ENCODE measurements around the gene QSOX2. TPM values are rescaled to one million over a fixed set of nuclear protein-coding genes. Genes with fewer than 3 reads are reported as not detected.

The QSOX2 gene
- total and polyA plus RNA-seq, 2 experiments from 2014 or later: 9.2 to 29.2 TPM

DNA sequence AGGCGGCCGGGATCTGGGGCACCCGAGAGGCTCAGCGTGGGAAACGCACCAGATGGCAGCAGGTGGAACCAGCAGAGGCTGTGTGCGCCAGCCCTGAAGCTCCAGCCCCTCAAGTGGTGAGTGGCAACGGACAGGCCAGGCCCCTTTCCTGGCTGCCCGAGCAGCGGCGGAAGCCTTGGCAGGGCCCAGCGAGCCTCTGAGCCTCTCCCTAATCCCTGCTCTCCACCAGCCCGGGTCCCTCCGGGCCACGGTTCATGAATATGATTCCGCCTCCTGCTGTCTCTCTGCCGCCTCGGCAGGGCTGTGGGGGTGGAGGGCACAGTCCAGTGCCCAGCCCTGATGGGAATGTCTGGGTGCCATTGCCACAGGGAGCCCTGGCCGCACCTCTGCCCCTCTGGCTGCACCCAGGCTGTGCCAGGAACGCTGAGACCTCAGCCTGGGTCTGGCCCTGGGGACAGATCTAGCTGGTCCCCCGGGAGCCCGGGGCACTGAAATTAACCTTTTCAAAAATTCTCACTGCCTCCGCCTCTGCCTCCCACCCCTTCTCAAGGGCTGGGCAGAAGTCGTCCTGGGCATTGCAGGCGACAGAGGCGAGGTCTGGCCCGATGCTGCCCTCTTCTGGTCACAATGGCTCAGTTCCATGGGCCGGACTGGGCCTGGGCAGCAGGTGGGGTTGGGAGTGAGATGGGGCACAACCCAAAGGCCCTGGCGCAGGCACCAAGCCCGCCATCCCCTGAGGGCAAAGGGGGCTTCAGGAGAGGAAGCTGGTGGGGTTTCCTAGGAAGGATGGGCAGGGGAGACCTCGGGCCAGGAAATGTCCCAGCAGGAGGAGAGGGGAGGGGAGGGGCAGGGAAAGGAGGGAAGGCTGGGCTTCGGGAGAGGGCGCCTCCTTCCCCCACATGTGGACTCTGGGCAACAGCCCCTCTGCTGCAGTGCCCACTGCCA, 38.0 kb upstream of the QSOX2 start:
- Mint-ChIP-seq H3K36me3 (ENCODE audit: low read depth) (no peaks in the 10 kb centered on the region), H3K27ac (no peak overlapping the region), H3K27me3 (ENCODE audit: insufficient read depth, low read depth, poor library complexity) (peaks cover 4% of the 10 kb centered on the region), H3K9me3 (peaks cover 3% of the 10 kb centered on the region; the same call in 1 of the 3 replicates), H3K4me1 (peaks cover 4% of the 10 kb centered on the region; the same call in 1 of the 3 replicates), H3K4me3 (no peak overlapping the region)
- Histone ChIP-seq H3K4me2 (no peak overlapping the region), H4K20me1 (replicated peaks; ENCODE audit: insufficient read depth) (no peaks in the 10 kb centered on the region), H3K27me3 (ENCODE audit: insufficient read depth) (no peaks in the 10 kb centered on the region), H3K4me3 (no peak overlapping the region), H3K79me2 (replicated peaks; ENCODE audit: insufficient read depth) (no peaks in the 10 kb centered on the region), H3K4me1 (ENCODE audit: insufficient read depth) (no peaks in the 10 kb centered on the region), H3K36me3 (ENCODE audit: insufficient read depth) (no peaks in the 10 kb centered on the region), H3F3A (replicated peaks; ENCODE audit: low read depth) (no peaks in the 10 kb centered on the region), H3K27ac (ENCODE audit: low read depth) (no peak overlapping the region), H2AFZ (0 out of 2 replicates have a peak overlapping the region, but pooled peaks have one; percentile 76), H3K9me2 (ENCODE audit: insufficient read depth) (no peaks in the 10 kb centered on the region)
- ATAC-seq (peak; percentile 97), DNase-seq (ENCODE audit: low spot score) (peak; percentile 87)
- TF ChIP-seq, protein P1, sequence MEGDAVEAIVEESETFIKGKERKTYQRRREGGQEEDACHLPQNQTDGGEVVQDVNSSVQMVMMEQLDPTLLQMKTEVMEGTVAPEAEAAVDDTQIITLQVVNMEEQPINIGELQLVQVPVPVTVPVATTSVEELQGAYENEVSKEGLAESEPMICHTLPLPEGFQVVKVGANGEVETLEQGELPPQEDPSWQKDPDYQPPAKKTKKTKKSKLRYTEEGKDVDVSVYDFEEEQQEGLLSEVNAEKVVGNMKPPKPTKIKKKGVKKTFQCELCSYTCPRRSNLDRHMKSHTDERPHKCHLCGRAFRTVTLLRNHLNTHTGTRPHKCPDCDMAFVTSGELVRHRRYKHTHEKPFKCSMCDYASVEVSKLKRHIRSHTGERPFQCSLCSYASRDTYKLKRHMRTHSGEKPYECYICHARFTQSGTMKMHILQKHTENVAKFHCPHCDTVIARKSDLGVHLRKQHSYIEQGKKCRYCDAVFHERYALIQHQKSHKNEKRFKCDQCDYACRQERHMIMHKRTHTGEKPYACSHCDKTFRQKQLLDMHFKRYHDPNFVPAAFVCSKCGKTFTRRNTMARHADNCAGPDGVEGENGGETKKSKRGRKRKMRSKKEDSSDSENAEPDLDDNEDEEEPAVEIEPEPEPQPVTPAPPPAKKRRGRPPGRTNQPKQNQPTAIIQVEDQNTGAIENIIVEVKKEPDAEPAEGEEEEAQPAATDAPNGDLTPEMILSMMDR (conservative IDR thresholded peaks at IDR 0.05; ENCODE audit: low read depth in 2 of 2): peak; percentile 85 to 96
- TF ChIP-seq CREB1 (CRISPR knock-in tag; IDR thresholded peaks at IDR 0.05; ENCODE audit: low read depth): no peak

DNA sequence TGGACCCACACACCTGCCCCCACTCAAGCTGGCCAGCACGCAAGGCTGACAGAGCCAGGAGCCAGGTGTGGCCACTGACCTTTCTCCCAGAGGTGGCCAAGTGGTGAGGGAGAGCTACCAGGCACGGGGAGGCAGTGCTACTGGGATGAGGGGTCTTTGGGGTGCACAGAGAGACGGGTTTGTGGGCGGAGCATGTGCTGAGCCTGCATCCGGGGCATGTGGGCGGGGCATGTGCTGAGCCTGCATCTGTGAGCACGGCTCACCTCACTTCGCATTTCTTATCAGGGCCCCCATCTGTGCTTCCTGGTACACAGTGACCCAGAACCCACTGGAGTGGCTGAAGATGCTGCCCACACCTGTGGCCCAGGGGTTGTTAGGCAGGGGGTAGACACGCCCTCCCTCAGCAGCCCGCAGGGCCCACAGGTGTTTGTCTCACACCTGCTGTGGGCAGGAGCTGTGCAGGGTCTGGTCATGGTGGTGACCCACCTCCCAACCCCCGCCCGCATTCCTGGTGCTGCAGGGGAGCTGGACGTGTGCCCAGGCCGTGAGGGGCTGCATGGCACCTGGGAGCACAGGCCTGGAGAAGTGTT, 36.8 kb upstream of the QSOX2 start:
- Histone ChIP-seq H3K27ac (ENCODE audit: low read depth) (no peak overlapping the region), H3K4me2 (no peak overlapping the region), H3K4me3 (no peak overlapping the region), H3K27me3 (ENCODE audit: insufficient read depth) (no peaks in the 10 kb centered on the region), H3K79me2 (replicated peaks; ENCODE audit: insufficient read depth) (no peaks in the 10 kb centered on the region), H3K36me3 (ENCODE audit: insufficient read depth) (no peaks in the 10 kb centered on the region), H3F3A (replicated peaks; ENCODE audit: low read depth) (no peaks in the 10 kb centered on the region), H3K9me2 (ENCODE audit: insufficient read depth) (no peaks in the 10 kb centered on the region), H4K20me1 (replicated peaks; ENCODE audit: insufficient read depth) (no peaks in the 10 kb centered on the region), H2AFZ (no peak overlapping the region), H3K4me1 (ENCODE audit: insufficient read depth) (no peaks in the 10 kb centered on the region)
- Mint-ChIP-seq H3K4me1 (peaks cover 4% of the 10 kb centered on the region; the same call in 1 of the 3 replicates), H3K27ac (no peak overlapping the region), H3K4me3 (no peak overlapping the region), H3K27me3 (ENCODE audit: insufficient read depth, low read depth, poor library complexity) (peaks cover 4% of the 10 kb centered on the region), H3K9me3 (peaks cover 3% of the 10 kb centered on the region; the same call in 1 of the 3 replicates), H3K36me3 (ENCODE audit: low read depth) (no peaks in the 10 kb centered on the region)
- ATAC-seq: no peak
- no peak for DNase-seq (ENCODE audit: low spot score)
- no peak for TF ChIP-seq EZH2 (IDR thresholded peaks at IDR 0.05; ENCODE audit: low read depth, unreplicated experiment)
- TF ChIP-seq NANOG (IDR thresholded peaks at IDR 0.05; ENCODE audit: borderline replicate concordance): no peak
- TF ChIP-seq ZNF331 (CRISPR knock-in tag; IDR thresholded peaks at IDR 0.05; ENCODE audit: low read depth): no peak
- TF ChIP-seq, protein P2, sequence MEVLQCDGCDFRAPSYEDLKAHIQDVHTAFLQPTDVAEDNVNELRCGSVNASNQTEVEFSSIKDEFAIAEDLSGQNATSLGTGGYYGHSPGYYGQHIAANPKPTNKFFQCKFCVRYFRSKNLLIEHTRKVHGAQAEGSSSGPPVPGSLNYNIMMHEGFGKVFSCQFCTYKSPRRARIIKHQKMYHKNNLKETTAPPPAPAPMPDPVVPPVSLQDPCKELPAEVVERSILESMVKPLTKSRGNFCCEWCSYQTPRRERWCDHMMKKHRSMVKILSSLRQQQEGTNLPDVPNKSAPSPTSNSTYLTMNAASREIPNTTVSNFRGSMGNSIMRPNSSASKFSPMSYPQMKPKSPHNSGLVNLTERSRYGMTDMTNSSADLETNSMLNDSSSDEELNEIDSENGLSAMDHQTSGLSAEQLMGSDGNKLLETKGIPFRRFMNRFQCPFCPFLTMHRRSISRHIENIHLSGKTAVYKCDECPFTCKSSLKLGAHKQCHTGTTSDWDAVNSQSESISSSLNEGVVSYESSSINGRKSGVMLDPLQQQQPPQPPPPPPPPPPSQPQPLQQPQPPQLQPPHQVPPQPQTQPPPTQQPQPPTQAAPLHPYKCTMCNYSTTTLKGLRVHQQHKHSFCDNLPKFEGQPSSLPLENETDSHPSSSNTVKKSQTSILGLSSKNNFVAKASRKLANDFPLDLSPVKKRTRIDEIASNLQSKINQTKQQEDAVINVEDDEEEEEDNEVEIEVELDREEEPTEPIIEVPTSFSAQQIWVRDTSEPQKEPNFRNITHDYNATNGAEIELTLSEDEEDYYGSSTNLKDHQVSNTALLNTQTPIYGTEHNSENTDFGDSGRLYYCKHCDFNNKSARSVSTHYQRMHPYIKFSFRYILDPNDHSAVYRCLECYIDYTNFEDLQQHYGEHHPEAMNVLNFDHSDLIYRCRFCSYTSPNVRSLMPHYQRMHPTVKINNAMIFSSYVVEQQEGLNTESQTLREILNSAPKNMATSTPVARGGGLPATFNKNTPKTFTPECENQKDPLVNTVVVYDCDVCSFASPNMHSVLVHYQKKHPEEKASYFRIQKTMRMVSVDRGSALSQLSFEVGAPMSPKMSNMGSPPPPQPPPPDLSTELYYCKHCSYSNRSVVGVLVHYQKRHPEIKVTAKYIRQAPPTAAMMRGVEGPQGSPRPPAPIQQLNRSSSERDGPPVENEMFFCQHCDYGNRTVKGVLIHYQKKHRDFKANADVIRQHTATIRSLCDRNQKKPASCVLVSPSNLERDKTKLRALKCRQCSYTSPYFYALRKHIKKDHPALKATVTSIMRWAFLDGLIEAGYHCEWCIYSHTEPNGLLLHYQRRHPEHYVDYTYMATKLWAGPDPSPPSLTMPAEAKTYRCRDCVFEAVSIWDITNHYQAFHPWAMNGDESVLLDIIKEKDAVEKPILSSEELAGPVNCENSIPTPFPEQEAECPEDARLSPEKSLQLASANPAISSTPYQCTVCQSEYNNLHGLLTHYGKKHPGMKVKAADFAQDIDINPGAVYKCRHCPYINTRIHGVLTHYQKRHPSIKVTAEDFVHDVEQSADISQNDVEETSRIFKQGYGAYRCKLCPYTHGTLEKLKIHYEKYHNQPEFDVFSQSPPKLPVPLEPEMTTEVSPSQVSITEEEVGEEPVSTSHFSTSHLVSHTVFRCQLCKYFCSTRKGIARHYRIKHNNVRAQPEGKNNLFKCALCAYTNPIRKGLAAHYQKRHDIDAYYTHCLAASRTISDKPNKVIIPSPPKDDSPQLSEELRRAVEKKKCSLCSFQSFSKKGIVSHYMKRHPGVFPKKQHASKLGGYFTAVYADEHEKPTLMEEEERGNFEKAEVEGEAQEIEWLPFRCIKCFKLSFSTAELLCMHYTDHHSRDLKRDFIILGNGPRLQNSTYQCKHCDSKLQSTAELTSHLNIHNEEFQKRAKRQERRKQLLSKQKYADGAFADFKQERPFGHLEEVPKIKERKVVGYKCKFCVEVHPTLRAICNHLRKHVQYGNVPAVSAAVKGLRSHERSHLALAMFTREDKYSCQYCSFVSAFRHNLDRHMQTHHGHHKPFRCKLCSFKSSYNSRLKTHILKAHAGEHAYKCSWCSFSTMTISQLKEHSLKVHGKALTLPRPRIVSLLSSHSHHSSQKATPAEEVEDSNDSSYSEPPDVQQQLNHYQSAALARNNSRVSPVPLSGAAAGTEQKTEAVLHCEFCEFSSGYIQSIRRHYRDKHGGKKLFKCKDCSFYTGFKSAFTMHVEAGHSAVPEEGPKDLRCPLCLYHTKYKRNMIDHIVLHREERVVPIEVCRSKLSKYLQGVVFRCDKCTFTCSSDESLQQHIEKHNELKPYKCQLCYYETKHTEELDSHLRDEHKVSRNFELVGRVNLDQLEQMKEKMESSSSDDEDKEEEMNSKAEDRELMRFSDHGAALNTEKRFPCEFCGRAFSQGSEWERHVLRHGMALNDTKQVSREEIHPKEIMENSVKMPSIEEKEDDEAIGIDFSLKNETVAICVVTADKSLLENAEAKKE (CRISPR knock-in tag; IDR thresholded peaks at IDR 0.05): no peak
- TF ChIP-seq, protein P1 (conservative IDR thresholded peaks at IDR 0.05; ENCODE audit: low read depth in 2 of 2): no peak
- TF ChIP-seq STAT1 (IDR thresholded peaks at IDR 0.05; ENCODE audit: unreplicated experiment): no peak
- no peak for TF ChIP-seq EZH2phosphoT487 (IDR thresholded peaks at IDR 0.05; ENCODE audit: unreplicated experiment)
